ENCODE results near the gene SMIM22. TPM values are rescaled to one million over a fixed set of nuclear protein-coding genes. Genes with fewer than 3 reads are reported as not detected.

Gene SMIM22
- polyA plus RNA-seq, 1 experiment = not detected

- no peak for DNase-seq (ENCODE audit: low read depth)
- Histone ChIP-seq H3K27me3 (ENCODE audit: control insufficient read depth, insufficient read depth, low read length) (no peaks in the 10 kb centered on the region), H3K36me3 (ENCODE audit: control insufficient read depth, insufficient read depth, low read length) (peaks cover 33% of the 10 kb centered on the region), H3K4me3 (ENCODE audit: low read depth, low read length) (no peak overlapping the region)
- ChIA-PET POLR2A (no interaction called here), CTCF (no interaction called here)
- no peak for TF ChIP-seq CTCF (IDR thresholded peaks at IDR 0.05; ENCODE audit: insufficient read depth, low read depth, low read length)
These were observed 40.3 kb upstream of the SMIM22 start for GRCh38 chr16:4754865-4755264.

DNA sequence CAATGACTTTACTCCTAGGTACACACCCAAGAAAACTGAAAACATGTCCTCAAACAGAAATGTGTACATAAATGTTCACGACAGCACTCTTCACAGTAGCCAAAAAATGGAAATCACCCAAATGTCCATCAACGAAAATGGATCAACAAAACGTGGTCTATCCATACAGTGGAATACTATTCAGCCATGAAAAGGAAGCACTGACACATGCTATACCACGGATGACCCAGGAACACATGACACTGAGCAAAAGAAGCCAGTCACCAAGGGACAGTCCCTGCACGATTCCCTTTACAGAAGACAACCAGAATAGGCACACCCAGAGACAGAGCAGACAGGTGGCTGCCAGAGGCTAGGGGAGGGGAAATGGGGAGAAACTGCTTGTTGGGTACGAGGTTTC is 39.5 kb upstream of the SMIM22 start:
- no peak for DNase-seq (ENCODE audit: low read depth)
- ChIA-PET POLR2A (no interaction called here), CTCF (no interaction called here)
- TF ChIP-seq CTCF (IDR thresholded peaks at IDR 0.05; ENCODE audit: insufficient read depth, low read depth, low read length) = no peak
- H3K36me3 ChIP-seq (ENCODE audit: control insufficient read depth, insufficient read depth, low read length) = peaks cover 40% of the 10 kb centered on the region
- no peak overlapping the region for H3K4me3 ChIP-seq (ENCODE audit: low read depth, low read length)
- no peaks in the 10 kb centered on the region for H3K27me3 ChIP-seq (ENCODE audit: control insufficient read depth, insufficient read depth, low read length)

- no peak overlapping the region for H3K4me3 ChIP-seq (ENCODE audit: low read depth, low read length)
- no peak for TF ChIP-seq CTCF (IDR thresholded peaks at IDR 0.05; ENCODE audit: insufficient read depth, low read depth, low read length)
- DNase-seq (ENCODE audit: low read depth) = no peak
- ChIA-PET CTCF (no interaction called here), POLR2A (no interaction called here)
- no peaks in the 10 kb centered on the region for H3K27me3 ChIP-seq (ENCODE audit: control insufficient read depth, insufficient read depth, low read length)
- peaks cover 37% of the 10 kb centered on the region for H3K36me3 ChIP-seq (ENCODE audit: control insufficient read depth, insufficient read depth, low read length)
These were observed 34.8 kb upstream of the SMIM22 start for GRCh38 chr16:4760221-4760910.

DNA sequence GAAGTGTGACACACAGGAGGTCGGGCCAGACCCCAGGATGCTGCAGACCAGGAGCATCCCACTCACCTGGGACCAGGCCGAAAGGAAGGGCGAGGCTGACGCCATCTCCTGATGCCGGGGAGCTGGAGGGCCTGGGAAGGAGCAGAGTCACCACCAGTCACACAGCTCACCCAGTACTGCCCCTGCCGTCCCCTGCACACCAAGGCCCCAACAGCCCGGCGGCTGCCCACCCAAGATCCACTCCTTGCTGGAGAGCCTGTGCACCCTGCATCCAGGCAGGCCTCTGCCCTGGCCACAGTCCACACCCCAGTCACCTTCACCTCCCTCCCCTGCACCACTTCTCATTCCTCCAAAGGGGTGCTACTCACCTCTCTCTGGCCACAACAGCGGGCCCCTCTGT is 33.0 kb upstream of the SMIM22 start:
- TF ChIP-seq CTCF (IDR thresholded peaks at IDR 0.05; ENCODE audit: insufficient read depth, low read depth, low read length) = no peak
- DNase-seq (ENCODE audit: low read depth) = no peak
- H3K27me3 ChIP-seq (ENCODE audit: control insufficient read depth, insufficient read depth, low read length) = no peaks in the 10 kb centered on the region
- ChIA-PET CTCF (no interaction called here), POLR2A (no interaction called here)
- H3K4me3 ChIP-seq (ENCODE audit: low read depth, low read length) = no peak overlapping the region
- H3K36me3 ChIP-seq (ENCODE audit: control insufficient read depth, insufficient read depth, low read length) = peaks cover 33% of the 10 kb centered on the region

GRCh38 chr16:4763791-4764190 is 31.4 kb upstream of the SMIM22 start:
- DNase-seq (ENCODE audit: low read depth) = no peak
- CTCF ChIA-PET = interaction anchor here (0.5 kb wide), 1 partner anchor 267 kb away, joined by 4 read pairs; no protein-coding TSS in a partner anchor
- peaks cover 29% of the 10 kb centered on the region for H3K36me3 ChIP-seq (ENCODE audit: control insufficient read depth, insufficient read depth, low read length)
- no peak overlapping the region for H3K4me3 ChIP-seq (ENCODE audit: low read depth, low read length)
- no peak for TF ChIP-seq CTCF (IDR thresholded peaks at IDR 0.05; ENCODE audit: insufficient read depth, low read depth, low read length)
- POLR2A ChIA-PET = no interaction called here
- H3K27me3 ChIP-seq (ENCODE audit: control insufficient read depth, insufficient read depth, low read length) = no peaks in the 10 kb centered on the region

Data from BJ (cell line).